Astrocyte (in vitro differentiated cells and primary cell): Measurements from ENCODE around the gene BLACAT1. TPM values are rescaled to one million over a fixed set of nuclear protein-coding genes. Genes with fewer than 3 reads are reported as not detected.

Source experiments
- DNase-seq: peaks from one replicate; pipeline ENCODE4 v3.0.0-alpha.2; 2010; ENCODE audit warnings: low read depth
- FAIRE-seq: peaks from 2 replicates; lab custom pipeline; 2011; peaks lifted over from hg19 to GRCh38; lab: Jason Lieb, UNC
- H2AFZ ChIP-seq: 2 replicates; pipeline ENCODE4 v1.6.0; 2012; ENCODE audit warnings: low read depth, low read length, inconsistent platforms
- H3K27ac ChIP-seq: 2 replicates; pipeline ENCODE4 v1.5.1; 2011; ENCODE audit warnings: low read depth, low read length, inconsistent platforms
- H3K27me3 ChIP-seq: 2 replicates; pipeline ENCODE4 v1.6.0; 2011; ENCODE audit warnings: low read length, inconsistent platforms; ENCODE audit not compliant: insufficient read depth
- H3K36me3 ChIP-seq: 2 replicates; pipeline ENCODE4 v1.5.1; 2011; ENCODE audit warnings: low read length, inconsistent platforms; ENCODE audit not compliant: insufficient read depth
- H3K4me1 ChIP-seq: 2 replicates; pipeline ENCODE4 v1.5.1; 2011; ENCODE audit warnings: low read length, inconsistent platforms; ENCODE audit not compliant: insufficient read depth
- H3K4me2 ChIP-seq: 2 replicates; pipeline ENCODE4 v1.6.0; 2012; ENCODE audit warnings: low read length, inconsistent platforms
- H3K4me3 ChIP-seq: 2 replicates; pipeline ENCODE4 v1.5.1; 2011; ENCODE audit warnings: low read depth, mild to moderate bottlenecking, low read length, inconsistent platforms; ENCODE audit not compliant: insufficient read depth
- H3K79me2 ChIP-seq: 2 replicates; pipeline ENCODE4 v1.6.0; 2012; ENCODE audit warnings: mild to moderate bottlenecking, low read length, inconsistent platforms; ENCODE audit not compliant: insufficient read depth
- H3K9ac ChIP-seq: 2 replicates; pipeline ENCODE4 v1.6.0; 2012; ENCODE audit warnings: mild to moderate bottlenecking, low read length, inconsistent platforms
- H3K9me3 ChIP-seq: 2 replicates; pipeline ENCODE4 v1.5.1; 2012; ENCODE audit warnings: low read depth, mild to moderate bottlenecking, low read length, inconsistent platforms; ENCODE audit not compliant: insufficient read depth
- H4K20me1 ChIP-seq: 2 replicates; pipeline ENCODE4 v1.6.0; 2012; ENCODE audit warnings: low read length, inconsistent platforms; ENCODE audit not compliant: insufficient read depth
- H3K27ac Mint-ChIP-seq: one replicate; pipeline ENCODE4 v1.8.0; 2021; ENCODE audit warnings: mild to moderate bottlenecking, mixed read lengths; ENCODE audit not compliant: unreplicated experiment
- H3K27me3 Mint-ChIP-seq: one replicate; pipeline ENCODE4 v1.8.0; 2021; ENCODE audit warnings: low read depth, mixed read lengths; ENCODE audit not compliant: unreplicated experiment
- H3K36me3 Mint-ChIP-seq: one replicate; pipeline ENCODE4 v1.8.0; 2021; ENCODE audit warnings: low read depth, mixed read lengths; ENCODE audit not compliant: unreplicated experiment
- H3K4me1 Mint-ChIP-seq: one replicate; pipeline ENCODE4 v1.8.0; 2021; ENCODE audit warnings: low read depth, mixed read lengths; ENCODE audit not compliant: unreplicated experiment
- H3K4me3 Mint-ChIP-seq: one replicate; pipeline ENCODE4 v1.8.0; 2021; ENCODE audit warnings: mild to moderate bottlenecking, moderate library complexity, mixed read lengths; ENCODE audit not compliant: unreplicated experiment
- H3K9me3 Mint-ChIP-seq: one replicate; pipeline ENCODE4 v1.8.0; 2021; ENCODE audit warnings: mild to moderate bottlenecking, mixed read lengths; ENCODE audit not compliant: unreplicated experiment
- CTCF ChIP-seq: IDR thresholded peaks from 2 replicates; pipeline ENCODE4 v1.5.1; 2011; ENCODE audit warnings: low read depth, mild to moderate bottlenecking, inconsistent platforms, low read length, moderate library complexity; ENCODE audit not compliant: insufficient read depth
- EZH2 ChIP-seq: IDR thresholded peaks from 2 replicates; pipeline ENCODE4 v1.6.1; 2012; ENCODE audit warnings: mild to moderate bottlenecking, low read length, inconsistent platforms; ENCODE audit not compliant: insufficient read depth
- total RNA-seq: library from RNA; stranded (reverse); gene quantifications from 2 replicates; pipeline ENCODE4 v1.2.1, GENCODE V29; 2021

The BLACAT1 gene
- total RNA-seq, 1 donor from 2014 or later: 2.2 TPM

GRCh38 chr1:205441318-205441633 lies 14.6 kb downstream of the BLACAT1 start:
- Histone ChIP-seq H3K4me3 (no peak overlapping the region), H3K36me3 (no peaks in the 10 kb centered on the region), H3K9ac (no peak overlapping the region), H3K4me2 (peak overlapping the region; percentile 13), H2AFZ (no peak overlapping the region), H3K79me2 (no peaks in the 10 kb centered on the region), H3K4me1 (peaks cover 20% of the 10 kb centered on the region), H3K27ac (no peak overlapping the region), H3K27me3 (peaks cover 6% of the 10 kb centered on the region), H3K9me3 (no peaks in the 10 kb centered on the region), H4K20me1 (peaks cover 10% of the 10 kb centered on the region)
- Mint-ChIP-seq H3K4me3 (no peak overlapping the region), H3K4me1 (peaks cover 51% of the 10 kb centered on the region), H3K27me3 (no peaks in the 10 kb centered on the region), H3K9me3 (no peaks in the 10 kb centered on the region), H3K36me3 (no peaks in the 10 kb centered on the region), H3K27ac (peak overlapping the region; percentile 89)
- no peak for TF ChIP-seq CTCF
- TF ChIP-seq EZH2: no peak
- DNase-seq (no peak), FAIRE-seq (no peak)

- peak overlapping the region; percentile 89 for H3K27ac Mint-ChIP-seq
- TF ChIP-seq EZH2 (no peak), CTCF (no peak)
- Histone ChIP-seq H3K4me3 (no peak overlapping the region), H2AFZ (peak overlapping the region; percentile 62), H3K9ac (no peak overlapping the region), H3K9me3 (no peaks in the 10 kb centered on the region), H3K4me1 (peaks cover 20% of the 10 kb centered on the region), H3K36me3 (no peaks in the 10 kb centered on the region), H3K4me2 (peak overlapping the region; percentile 13), H3K27me3 (peaks cover 11% of the 10 kb centered on the region), H4K20me1 (peaks cover 10% of the 10 kb centered on the region), H3K27ac (peak overlapping the region; percentile 4), H3K79me2 (no peaks in the 10 kb centered on the region)
- H3K4me1 Mint-ChIP-seq: peaks cover 46% of the 10 kb centered on the region
- peaks cover 1% of the 10 kb centered on the region for H3K27me3 Mint-ChIP-seq
- no peaks in the 10 kb centered on the region for H3K9me3 Mint-ChIP-seq
- peak; percentile 58 for DNase-seq
- H3K4me3 Mint-ChIP-seq: peak overlapping the region; percentile 35
- no peaks in the 10 kb centered on the region for H3K36me3 Mint-ChIP-seq
- FAIRE-seq: no peak
Measured at GRCh38 chr1:205440476-205441317, 15.1 kb downstream of the BLACAT1 start.

GRCh38 chr1:205440121-205440475 lies 15.7 kb downstream of the BLACAT1 start:
- Histone ChIP-seq H3K4me3 (no peak overlapping the region), H2AFZ (no peak overlapping the region), H3K9ac (no peak overlapping the region), H3K79me2 (no peaks in the 10 kb centered on the region), H3K9me3 (no peaks in the 10 kb centered on the region), H4K20me1 (peaks cover 10% of the 10 kb centered on the region), H3K4me1 (peaks cover 15% of the 10 kb centered on the region), H3K27ac (no peak overlapping the region), H3K36me3 (no peaks in the 10 kb centered on the region), H3K4me2 (no peak overlapping the region), H3K27me3 (peaks cover 17% of the 10 kb centered on the region)
- DNase-seq (no peak), FAIRE-seq (no peak)
- peaks cover 40% of the 10 kb centered on the region for H3K4me1 Mint-ChIP-seq
- no peaks in the 10 kb centered on the region for H3K36me3 Mint-ChIP-seq
- no peaks in the 10 kb centered on the region for H3K9me3 Mint-ChIP-seq
- peaks cover 6% of the 10 kb centered on the region for H3K27me3 Mint-ChIP-seq
- H3K4me3 Mint-ChIP-seq: no peak overlapping the region
- no peak overlapping the region for H3K27ac Mint-ChIP-seq
- TF ChIP-seq CTCF: no peak
